ENCODE data around the gene FGF22.

DNA sequence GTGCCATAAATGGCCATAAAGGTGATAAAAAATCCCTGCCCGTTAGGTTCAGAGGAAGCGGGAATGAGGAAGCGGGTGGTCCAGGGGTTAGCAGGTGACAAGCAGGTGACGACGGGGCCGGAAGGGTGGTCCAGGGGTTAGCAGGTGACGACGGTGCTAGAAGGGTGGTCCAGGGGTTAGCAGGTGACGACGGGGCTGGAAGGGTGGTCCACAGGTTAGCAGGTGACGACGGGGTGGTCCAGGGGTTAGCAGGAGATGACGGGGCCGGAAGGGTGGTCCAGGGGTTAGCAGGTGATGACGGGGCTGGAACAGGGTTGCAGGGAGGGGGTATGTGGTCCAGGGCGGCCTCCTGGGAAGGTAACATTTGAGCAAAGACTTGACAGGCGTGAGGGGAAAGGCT lies 49.3 kb downstream of the FGF22 start:
- TF ChIP-seq, protein P1, sequence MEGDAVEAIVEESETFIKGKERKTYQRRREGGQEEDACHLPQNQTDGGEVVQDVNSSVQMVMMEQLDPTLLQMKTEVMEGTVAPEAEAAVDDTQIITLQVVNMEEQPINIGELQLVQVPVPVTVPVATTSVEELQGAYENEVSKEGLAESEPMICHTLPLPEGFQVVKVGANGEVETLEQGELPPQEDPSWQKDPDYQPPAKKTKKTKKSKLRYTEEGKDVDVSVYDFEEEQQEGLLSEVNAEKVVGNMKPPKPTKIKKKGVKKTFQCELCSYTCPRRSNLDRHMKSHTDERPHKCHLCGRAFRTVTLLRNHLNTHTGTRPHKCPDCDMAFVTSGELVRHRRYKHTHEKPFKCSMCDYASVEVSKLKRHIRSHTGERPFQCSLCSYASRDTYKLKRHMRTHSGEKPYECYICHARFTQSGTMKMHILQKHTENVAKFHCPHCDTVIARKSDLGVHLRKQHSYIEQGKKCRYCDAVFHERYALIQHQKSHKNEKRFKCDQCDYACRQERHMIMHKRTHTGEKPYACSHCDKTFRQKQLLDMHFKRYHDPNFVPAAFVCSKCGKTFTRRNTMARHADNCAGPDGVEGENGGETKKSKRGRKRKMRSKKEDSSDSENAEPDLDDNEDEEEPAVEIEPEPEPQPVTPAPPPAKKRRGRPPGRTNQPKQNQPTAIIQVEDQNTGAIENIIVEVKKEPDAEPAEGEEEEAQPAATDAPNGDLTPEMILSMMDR (IDR thresholded peaks at IDR 0.05; ENCODE audit: low read length), result no peak
- no peak for TF ChIP-seq EZH2 (optimal IDR thresholded peaks at IDR 0.05; ENCODE audit: low read depth, low read length)

All from MM.1S (cell line).